ENCODE results near the gene ARID3A. TPM values are rescaled to one million over a fixed set of nuclear protein-coding genes. Genes with fewer than 3 reads are reported as not detected.

The ARID3A gene
- total and polyA plus RNA-seq, 2 of the 13 experiments (the other 11 are each of a cell fraction or from before 2014, with no cell fraction given), result 71.3 to 77.9 TPM

DNA sequence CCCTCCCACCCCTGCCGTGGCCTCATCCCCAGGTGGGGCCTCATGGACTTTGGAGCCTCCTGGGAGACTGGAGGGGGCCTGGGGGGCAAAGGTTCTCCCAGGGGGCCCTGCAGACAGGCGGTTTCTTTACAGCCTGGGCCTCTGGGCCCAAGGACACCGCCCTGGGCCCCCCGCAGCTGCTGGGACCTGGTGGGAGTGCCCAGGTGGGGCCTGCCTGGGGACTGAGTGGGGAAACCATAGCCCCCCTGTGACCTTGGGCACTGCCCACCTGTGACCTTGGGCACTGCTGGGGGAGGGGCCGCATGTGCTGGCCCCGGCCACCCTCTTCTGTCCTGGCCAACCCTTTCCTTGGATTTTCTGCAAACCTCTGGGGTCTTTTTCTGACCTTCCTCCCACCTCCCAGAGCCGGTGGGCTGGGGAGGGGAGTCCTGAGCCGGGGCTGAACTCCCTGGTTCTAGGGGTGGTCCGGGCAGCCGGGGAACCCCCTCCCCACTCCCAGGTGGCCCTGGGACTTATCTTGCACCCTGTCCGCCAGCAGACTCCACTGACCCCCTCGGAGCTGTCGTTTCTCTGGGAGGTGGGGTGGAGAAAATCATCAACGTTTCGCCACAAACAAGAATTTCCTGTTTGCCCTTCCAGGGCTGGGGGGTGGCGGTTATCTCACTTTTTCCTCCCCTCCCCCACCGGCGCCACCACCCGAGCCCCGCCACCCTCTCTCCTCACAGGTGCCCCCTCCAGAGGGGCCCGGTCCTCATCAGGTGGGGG lies 27.0 kb downstream of the ARID3A start (continued):
- TF ChIP-seq PAF1 (CRISPR knock-in tag; IDR thresholded peaks at IDR 0.05) (peak; percentile 66; the same call in 1 of the 2 replicates), NR1H2 (CRISPR knock-in tag; IDR thresholded peaks at IDR 0.05; ENCODE audit: borderline replicate concordance, low read depth) (no peak), ZNF574 (CRISPR knock-in tag; IDR thresholded peaks at IDR 0.05) (peak; percentile 88), ZBTB20 (CRISPR knock-in tag; IDR thresholded peaks at IDR 0.05; ENCODE audit: borderline replicate concordance, low read depth) (peak; percentile 49; the same call in 1 of the 2 replicates), U2AF2 (IDR thresholded peaks at IDR 0.05; ENCODE audit: low read depth, low read length) (no peak; the same call in 1 of the 2 replicates), ZBTB1 (CRISPR knock-in tag; IDR thresholded peaks at IDR 0.05; ENCODE audit: borderline replicate concordance) (no peak), BCL6 (CRISPR knock-in tag; IDR thresholded peaks at IDR 0.05) (peak; percentile 81), DNMT1 (CRISPR knock-in tag; IDR thresholded peaks at IDR 0.05) (no peak), ZFP90 (CRISPR knock-in tag; IDR thresholded peaks at IDR 0.05; ENCODE audit: borderline replicate concordance) (peak; percentile 55; the same call in 1 of the 2 replicates), PITX1 (CRISPR knock-in tag; IDR thresholded peaks at IDR 0.05) (peak; percentile 91), ZMYM2 (CRISPR knock-in tag; IDR thresholded peaks at IDR 0.05) (no peak), ZNF572 (CRISPR knock-in tag; IDR thresholded peaks at IDR 0.05) (peak; percentile 45; the same call in 1 of the 2 replicates), IKZF5 (CRISPR knock-in tag; IDR thresholded peaks at IDR 0.05) (peak; percentile 97), ELF3 (CRISPR knock-in tag; IDR thresholded peaks at IDR 0.05) (peak; percentile 70), ZSCAN21 (CRISPR knock-in tag; IDR thresholded peaks at IDR 0.05; ENCODE audit: borderline replicate concordance) (0 out of 2 replicates have a peak, but pooled peaks have one; percentile 61), MEF2D (CRISPR knock-in tag; IDR thresholded peaks at IDR 0.05) (peak; percentile 91), ZNF512B (CRISPR knock-in tag; IDR thresholded peaks at IDR 0.05; ENCODE audit: borderline replicate concordance) (no peak), ZNF530 (CRISPR knock-in tag; IDR thresholded peaks at IDR 0.05; ENCODE audit: low read depth) (no peak), PAX8 (CRISPR knock-in tag; IDR thresholded peaks at IDR 0.05; ENCODE audit: borderline replicate concordance) (no peak), RBM22 (optimal IDR thresholded peaks at IDR 0.05; ENCODE audit: low read length) (peak; percentile 98), ZNF644 (CRISPR knock-in tag; IDR thresholded peaks at IDR 0.05; ENCODE audit: low read depth) (no peak)

Data from HepG2 (cell line).